Fibroblast of lung (primary cell): Measurements from ENCODE around the gene TAB2.

Source experiments
- CTCF ChIP-seq, 2 donors: IDR thresholded peaks in 1 of 2; conservative IDR thresholded peaks in 1 of 2; 1 replicate in 1 of 2; 2 replicates in 1 of 2; pipeline ENCODE4 v1.5.1; 2011 to 2012; ENCODE audit warnings: low read length in 2 of 2, control low read depth in 1 of 2, inconsistent platforms in 1 of 2, low read depth in 1 of 2, mild to moderate bottlenecking in 1 of 2
- EZH2 ChIP-seq: IDR thresholded peaks from 2 replicates; pipeline ENCODE4 v1.5.1; 2012; ENCODE audit warnings: low read length, control low read depth, mild to moderate bottlenecking; ENCODE audit errors: missing control alignments

GRCh38 chr6:149400050-149400449 lies 82.5 kb downstream of the TAB2 start, which contains the start of gene SUMO4:
- no peak for TF ChIP-seq CTCF (conservative IDR thresholded peaks at IDR 0.05 in 1 of 2, IDR thresholded peaks at IDR 0.05 in 1 of 2; ENCODE audit: low read depth in 1 of 2, low read length in 2 of 2)
- TF ChIP-seq EZH2, result no peak
